Liver (tissue), 3 donors: ENCODE measurements around the gene SYNGR3.

Source experiments
- ATF3 ChIP-seq: IDR thresholded peaks from 2 replicates; pipeline ENCODE4 v1.6.1; 2016; ENCODE audit warnings: antibody characterized with exemption
- EGR1 ChIP-seq, 2 donors: IDR thresholded peaks; 2 replicates each; pipeline ENCODE4 v1.6.1; 2016 to 2018; ENCODE audit warnings: antibody characterized with exemption in 2 of 2, low read depth in 2 of 2
- FOXA1 ChIP-seq: IDR thresholded peaks from 2 replicates; pipeline ENCODE4 v1.6.1; 2016; ENCODE audit warnings: antibody characterized with exemption
- GABPA ChIP-seq, 2 donors: IDR thresholded peaks in 1 of 2; conservative IDR thresholded peaks in 1 of 2; 2 replicates each; pipeline ENCODE4 v1.6.1; 2016; ENCODE audit warnings: antibody characterized with exemption in 2 of 2, mild to moderate bottlenecking in 1 of 2, moderate library complexity in 1 of 2
- HNF4A ChIP-seq, 2 donors: conservative IDR thresholded peaks; 2 replicates each; pipeline ENCODE4 v1.6.1; 2016; ENCODE audit warnings: antibody characterized with exemption in 2 of 2, mild to moderate bottlenecking in 2 of 2
- JUND ChIP-seq, 2 donors: IDR thresholded peaks; 2 replicates each; pipeline ENCODE4 v1.6.1; 2016; ENCODE audit warnings: antibody characterized with exemption in 2 of 2
- RAD21 ChIP-seq, 2 donors: IDR thresholded peaks; 2 replicates each; pipeline ENCODE4 v1.6.1; 2016; ENCODE audit warnings: antibody characterized with exemption in 2 of 2, mild to moderate bottlenecking in 2 of 2
- REST ChIP-seq: IDR thresholded peaks from 2 replicates; pipeline ENCODE4 v1.6.1; 2016; ENCODE audit warnings: antibody characterized with exemption, mild to moderate bottlenecking
- SP1 ChIP-seq: IDR thresholded peaks from 2 replicates; pipeline ENCODE4 v1.6.1; 2018; ENCODE audit warnings: antibody characterized with exemption, mild to moderate bottlenecking
- TAF1 ChIP-seq: conservative IDR thresholded peaks from 2 replicates; pipeline ENCODE4 v1.6.1; 2016; ENCODE audit warnings: antibody characterized with exemption, mild to moderate bottlenecking
- YY1 ChIP-seq: IDR thresholded peaks from 2 replicates; pipeline ENCODE4 v1.6.1; 2016; ENCODE audit warnings: antibody characterized with exemption, mild to moderate bottlenecking
- ZBTB33 ChIP-seq: IDR thresholded peaks from 2 replicates; pipeline ENCODE4 v1.6.1; 2016; ENCODE audit warnings: antibody characterized with exemption
- TF ChIP-seq, protein P1 (sequence below): fragments of 150-350 bp; IDR thresholded peaks from 2 replicates; pipeline ENCODE4 v1.5.1; 2017; ENCODE audit warnings: improper control_type of control experiment, low read depth, low read length; ENCODE audit not compliant: missing input control
- TF ChIP-seq, protein P2 (sequence below): IDR thresholded peaks from 2 replicates; pipeline ENCODE4 v1.6.1; 2016; ENCODE audit warnings: antibody characterized with exemption
- donor health status: healthy.
- donor health status: healthy.

DNA sequence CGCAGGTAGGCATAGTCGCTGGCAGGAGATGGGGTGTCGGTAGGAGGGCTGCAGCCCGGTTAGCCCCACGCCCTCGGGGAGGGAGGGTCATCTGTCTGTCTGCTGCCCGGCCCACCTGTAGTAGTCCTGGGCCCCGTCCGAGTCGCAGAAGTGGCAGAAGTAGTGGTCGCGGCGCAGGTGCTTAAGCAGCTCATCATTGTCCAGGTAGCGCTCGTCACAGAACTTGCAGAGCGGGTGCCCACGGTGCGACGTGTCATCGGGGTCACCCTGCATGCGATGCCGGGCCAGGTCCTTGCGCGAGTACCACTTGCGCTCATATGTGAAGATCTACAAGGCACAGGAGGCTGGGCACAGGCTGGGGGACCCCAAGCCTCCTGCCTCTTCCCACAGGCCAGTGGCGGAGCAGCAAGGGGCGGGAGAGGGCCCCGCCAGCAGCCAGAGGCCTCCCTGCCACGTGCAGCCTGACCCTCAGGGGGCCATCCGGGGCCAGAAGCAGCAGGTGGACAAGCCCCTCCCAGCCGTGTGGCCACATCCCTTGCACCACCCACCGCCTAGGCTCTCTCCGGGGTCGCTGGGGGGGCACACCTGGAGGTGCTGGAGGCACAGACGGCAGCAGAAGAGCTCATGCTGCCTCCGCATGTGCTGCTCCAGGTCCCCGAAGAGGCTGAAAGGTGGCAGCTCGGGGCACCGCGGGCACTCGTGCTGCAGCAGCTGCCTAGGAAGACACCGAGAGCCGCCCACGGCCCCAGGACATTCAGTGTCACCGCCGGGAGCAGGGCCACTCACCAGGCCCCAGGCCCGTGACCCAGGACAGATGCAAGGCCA is 12.8 kb downstream of the SYNGR3 start:
- TF ChIP-seq, protein P1, sequence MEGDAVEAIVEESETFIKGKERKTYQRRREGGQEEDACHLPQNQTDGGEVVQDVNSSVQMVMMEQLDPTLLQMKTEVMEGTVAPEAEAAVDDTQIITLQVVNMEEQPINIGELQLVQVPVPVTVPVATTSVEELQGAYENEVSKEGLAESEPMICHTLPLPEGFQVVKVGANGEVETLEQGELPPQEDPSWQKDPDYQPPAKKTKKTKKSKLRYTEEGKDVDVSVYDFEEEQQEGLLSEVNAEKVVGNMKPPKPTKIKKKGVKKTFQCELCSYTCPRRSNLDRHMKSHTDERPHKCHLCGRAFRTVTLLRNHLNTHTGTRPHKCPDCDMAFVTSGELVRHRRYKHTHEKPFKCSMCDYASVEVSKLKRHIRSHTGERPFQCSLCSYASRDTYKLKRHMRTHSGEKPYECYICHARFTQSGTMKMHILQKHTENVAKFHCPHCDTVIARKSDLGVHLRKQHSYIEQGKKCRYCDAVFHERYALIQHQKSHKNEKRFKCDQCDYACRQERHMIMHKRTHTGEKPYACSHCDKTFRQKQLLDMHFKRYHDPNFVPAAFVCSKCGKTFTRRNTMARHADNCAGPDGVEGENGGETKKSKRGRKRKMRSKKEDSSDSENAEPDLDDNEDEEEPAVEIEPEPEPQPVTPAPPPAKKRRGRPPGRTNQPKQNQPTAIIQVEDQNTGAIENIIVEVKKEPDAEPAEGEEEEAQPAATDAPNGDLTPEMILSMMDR, result no peak
- TF ChIP-seq FOXA1 (no peak), REST (no peak), GABPA (IDR thresholded peaks at IDR 0.05 in 1 of 2, conservative IDR thresholded peaks at IDR 0.05 in 1 of 2) (no peak), HNF4A (conservative IDR thresholded peaks at IDR 0.05) (no peak), SP1 (no peak), EGR1 (IDR thresholded peaks at IDR 0.05; ENCODE audit: low read depth in 2 of 2) (no peak), RAD21 (IDR thresholded peaks at IDR 0.05) (no peak), TAF1 (no peak), ATF3 (no peak), JUND (IDR thresholded peaks at IDR 0.05) (no peak), YY1 (no peak), ZBTB33 (no peak)
- TF ChIP-seq, protein P2, sequence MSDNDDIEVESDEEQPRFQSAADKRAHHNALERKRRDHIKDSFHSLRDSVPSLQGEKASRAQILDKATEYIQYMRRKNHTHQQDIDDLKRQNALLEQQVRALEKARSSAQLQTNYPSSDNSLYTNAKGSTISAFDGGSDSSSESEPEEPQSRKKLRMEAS, result no peak
